Right lobe of liver (tissue), 6 donors: Measurements from ENCODE around the gene CEP19. TPM values are rescaled to one million over a fixed set of nuclear protein-coding genes. Genes with fewer than 3 reads are reported as not detected.

Experiments
- ATAC-seq, 4 donors: fragments of 200-7000 bp; cut with Tn5 transposase; one replicate each; pipeline ENCODE4 v1.9.1; 2020; ENCODE audit warnings: mild to moderate bottlenecking in 4 of 4, moderate library complexity in 4 of 4
- DNase-seq, 3 donors: peaks; one replicate each; pipeline ENCODE4 v3.0.0-alpha.2; 2020
- H3K27ac ChIP-seq, 3 donors: fragments of 200-600 bp; one replicate each; pipeline ENCODE4 v1.8.0; 2022
- H3K27me3 ChIP-seq, 2 donors: fragments of 200-600 bp; one replicate each; pipeline ENCODE4 v1.8.0; 2022
- H3K36me3 ChIP-seq, 4 donors: fragments of 200-600 bp; sonication (generic) in 1 of 4; one replicate each; pipeline versions ENCODE4 v1.5.1 to v1.8.0; 2017 to 2022; ENCODE audit warnings: control low read depth in 1 of 4
- H3K4me1 ChIP-seq, 4 donors: fragments of 200-600 bp; sonication (generic) in 1 of 4; one replicate each; pipeline versions ENCODE4 v1.5.1 to v1.8.0; 2017 to 2022; ENCODE audit warnings: control low read depth in 1 of 4
- H3K4me3 ChIP-seq, 3 donors: fragments of 200-600 bp; one replicate each; pipeline ENCODE4 v1.8.0; 2022
- H3K9me3 ChIP-seq, 4 donors: fragments of 200-600 bp; sonication (generic) in 1 of 4; one replicate each; pipeline versions ENCODE4 v1.5.1 to v1.8.0; 2017 to 2022; ENCODE audit warnings: control low read depth in 1 of 4
- CTCF ChIP-seq, 4 donors: fragments of 200-600 bp in 3 of 4; fragments of 450-650 bp in 1 of 4; IDR thresholded peaks; one replicate each; pipeline versions ENCODE4 v1.5.1 to v1.8.0; 2016 to 2022; ENCODE audit warnings: antibody characterized with exemption in 4 of 4, mild to moderate bottlenecking in 2 of 4
- POLR2A ChIP-seq: fragments of 450-650 bp; IDR thresholded peaks from one replicate; pipeline ENCODE4 v1.6.1; 2017; ENCODE audit warnings: antibody characterized with exemption, mild to moderate bottlenecking
- WGBS: methylation state at CpG from one replicate; pipeline ENCODE4 v1.1.6; 2018; ENCODE audit warnings: low coverage, low lambda C conversion rate; ENCODE audit not compliant: insufficient coverage; ENCODE audit errors: missing lambda C conversion rate; 5-methylcytosine and 5-hydroxymethylcytosine counted together
- intact Hi-C, 2 donors: fragments of 100-400 bp; cut with DNase I; formaldehyde crosslinking; loops; one replicate each; pipeline versions ENCODE4 v1.11.2 to v1.14.1; 2022
- small RNA-seq, 2 experiments: library from RNA; depleted of rRNA; stranded (forward); fragments of <200 nt; gene quantifications; one replicate each; pipeline ENCODE3, GENCODE V24; 2016
- total RNA-seq, 6 experiments: library from RNA; depleted of rRNA in 2 of 6; stranded (reverse); fragments of >200 nt in 2 of 6; fragmentation: NEBNext Ultra II Directional in 3 of 6; extraction: Animal tissue kit (Norgen Biotek cat#: 25700) in 3 of 6; gene quantifications; one replicate each; pipeline versions ENCODE4 v1.1.0 to v1.2.4, GENCODE V29; 2016 to 2023
- donor health status: DM: no; HTN: yes; CAD: no.
- donor health status: DM: no; HTN: no; CAD: no.
- donor health status: DM: no; HTN: no; CAD: no.
- donor health status: DM: no; HTN: yes; CAD: no.
- donor health status: DM: no; HTN: yes; CAD: no.

Gene CEP19
- total RNA-seq, 6 experiments from 2014 or later: 0.37 to 0.99 (median 0.51) TPM

- ATAC-seq (no peak), DNase-seq (no peak)
- WGBS: no CpG with 5 or more reads among the region's 32 CpGs
- Histone ChIP-seq H3K9me3 (no peaks in the 10 kb centered on the region), H3K27me3 (no peaks in the 10 kb centered on the region), H3K4me1 (no peaks in the 10 kb centered on the region), H3K27ac (no peak overlapping the region), H3K4me3 (no peak overlapping the region), H3K36me3 (no peaks in the 10 kb centered on the region)
- intact Hi-C loops: no loop called here
- no peak for TF ChIP-seq POLR2A
- TF ChIP-seq CTCF (IDR thresholded peaks at IDR 0.05): no peak
These were observed 51.5 kb downstream of the CEP19 start for GRCh38 chr3:196660381-196661166.

GRCh38 chr3:196659901-196660351, 52.1 kb downstream of the CEP19 start:
- WGBS: no CpG with 5 or more reads among the region's 35 CpGs
- TF ChIP-seq CTCF (IDR thresholded peaks at IDR 0.05): no peak
- TF ChIP-seq POLR2A: no peak
- Histone ChIP-seq H3K27me3 (no peaks in the 10 kb centered on the region), H3K4me3 (no peak overlapping the region), H3K27ac (no peak overlapping the region), H3K4me1 (no peaks in the 10 kb centered on the region), H3K9me3 (no peaks in the 10 kb centered on the region), H3K36me3 (no peaks in the 10 kb centered on the region)
- ATAC-seq (no peak), DNase-seq (no peak)
- intact Hi-C loops: no loop called here

Small RNAs within 50 kb of the gene (small RNA-seq; reads per million reads assigned to genes)
- gene RNU4-89P (0 reads per million in 2 experiments), gene RNU6-646P (0 reads per million in 2 experiments)

Other genes with a start within 250 kb of the CEP19 start
- gene RNF168, start 208.5 kb downstream of the CEP19 start, total RNA-seq: 10 to 100 TPM in 3 of 6 experiments, 1 to 10 TPM in 3; 7.5 to 14.2 (median 11.4) TPM
- gene SMCO1, start 196.9 kb downstream of the CEP19 start, total RNA-seq: not detected
- 1 to 10 TPM; 1.5 to 5.8 (median 4.3) TPM for gene WDR53, start 143.7 kb downstream of the CEP19 start, total RNA-seq
- gene FBXO45, start 143.6 kb downstream of the CEP19 start, total RNA-seq: 1 to 10 TPM; 3.8 to 5.5 (median 4.4) TPM
- gene NRROS, start 72.6 kb downstream of the CEP19 start, total RNA-seq: 1 to 10 TPM; 1.2 to 4.0 (median 2.1) TPM
- gene PIGX, start 127 bp upstream of the CEP19 start, total RNA-seq: 10 to 100 TPM in 2 of 6 experiments, 1 to 10 TPM in 4; 6.4 to 17.0 (median 7.2) TPM
- 10 to 100 TPM; 35.7 to 59.6 (median 42.0) TPM for gene PAK2, start 27.6 kb upstream of the CEP19 start, total RNA-seq
- gene SENP5, start 155.7 kb upstream of the CEP19 start, total RNA-seq: 10 to 100 TPM; 13.0 to 21.9 (median 15.3) TPM
- gene NCBP2, start 230.3 kb upstream of the CEP19 start, total RNA-seq: 10 to 100 TPM; 12.9 to 24.6 (median 19.1) TPM